Endothelial cell of hepatic sinusoid (primary cell): Measurements from ENCODE around the gene LAMC3.
"Not testable (repeated sequence)": the region's sequence is repeated elsewhere in the genome, so short reads cannot be mapped to it uniquely, and the experiment has no call there.

ENCODE experiments used
- in situ Hi-C: cut with HindIII; loops from 2 replicates; pipeline ENCODE4 v1.10.0; 2017; ENCODE audit warnings: low sequenced_read_pairs

LAMC3 gene

GRCh38 chr9:131111186-131111853, 102.3 kb downstream of the LAMC3 start:
- in situ Hi-C loops: no loop called here

- in situ Hi-C loops: no loop called here
Measured at GRCh38 chr9:131111854-131112311, 102.9 kb downstream of the LAMC3 start.

- in situ Hi-C loops: no loop called here
Measured at GRCh38 chr9:131112374-131113154, 103.6 kb downstream of the LAMC3 start.

GRCh38 chr9:131113655-131114054, 104.7 kb downstream of the LAMC3 start:
- in situ Hi-C loops: no loop called here

- in situ Hi-C loops: no loop called here
Measured at GRCh38 chr9:131114084-131114535, 105.1 kb downstream of the LAMC3 start.

- in situ Hi-C loops: not testable (repeated sequence)
Measured at GRCh38 chr9:131115360-131115742, 106.4 kb downstream of the LAMC3 start.

- in situ Hi-C loops: no loop called here
Measured at GRCh38 chr9:131116281-131117120, 107.5 kb downstream of the LAMC3 start.

- in situ Hi-C loops: no loop called here
Measured at GRCh38 chr9:131117121-131117761, 108.3 kb downstream of the LAMC3 start.

GRCh38 chr9:131117762-131118145, 108.8 kb downstream of the LAMC3 start:
- in situ Hi-C loops: no loop called here

- in situ Hi-C loops: no loop called here
Measured at GRCh38 chr9:131119600-131119999, 110.6 kb downstream of the LAMC3 start.

GRCh38 chr9:131120620-131121228, 111.8 kb downstream of the LAMC3 start:
- in situ Hi-C loops: no loop called here

GRCh38 chr9:131121346-131121745, 112.4 kb downstream of the LAMC3 start:
- in situ Hi-C loops: no loop called here

- in situ Hi-C loops: no loop called here
Measured at GRCh38 chr9:131122158-131122557, 113.2 kb downstream of the LAMC3 start.

- in situ Hi-C loops: no loop called here
Measured at GRCh38 chr9:131125038-131125287, 116.0 kb downstream of the LAMC3 start.

GRCh38 chr9:131125288-131126058, 116.5 kb downstream of the LAMC3 start, which contains the start of gene NUP214:
NUP214 (plus strand) TSS chr9:131125586; CDS start chr9:131125705, 119 bp downstream.
- in situ Hi-C loops: no loop called here

GRCh38 chr9:131126059-131126426, 117.1 kb downstream of the LAMC3 start:
- in situ Hi-C loops: no loop called here

- in situ Hi-C loops: no loop called here
Measured at GRCh38 chr9:131129183-131129582, 120.2 kb downstream of the LAMC3 start.

GRCh38 chr9:131138676-131139075, 129.7 kb downstream of the LAMC3 start:
- in situ Hi-C loops: no loop called here

- in situ Hi-C loops: no loop called here
Measured at GRCh38 chr9:131140112-131140511, 131.1 kb downstream of the LAMC3 start.

- in situ Hi-C loops: no loop called here
Measured at GRCh38 chr9:131140550-131140949, 131.6 kb downstream of the LAMC3 start.
